Measurements from ENCODE around the gene CYTH1. TPM values are rescaled to one million over a fixed set of nuclear protein-coding genes. Genes with fewer than 3 reads are reported as not detected.

Gene CYTH1
- total RNA-seq, 2 experiments from 2014 or later: 521 to 525 TPM

- Histone ChIP-seq H3K27ac (ENCODE audit: low read depth in 1 of 2, low read length in 2 of 2) (no peak overlapping the region), H3K27me3 (ENCODE audit: control insufficient read depth in 1 of 2, insufficient read depth in 2 of 2, low read length in 2 of 2) (no peaks in the 10 kb centered on the region), H3K9me3 (ENCODE audit: control insufficient read depth in 1 of 2, insufficient read depth in 1 of 2, low read length in 2 of 2) (no peaks in the 10 kb centered on the region), H3K4me1 (ENCODE audit: insufficient read depth, low read length) (no peaks in the 10 kb centered on the region), H3K4me3 (ENCODE audit: low read length) (no peak overlapping the region), H3K36me3 (ENCODE audit: insufficient read depth, low read length) (peaks cover 94% of the 10 kb centered on the region)
- H3K9me3 Mint-ChIP-seq: no peaks in the 10 kb centered on the region
- TF ChIP-seq CTCF (IDR thresholded peaks at IDR 0.05): no peak
- ATAC-seq (ENCODE audit: poor library complexity): peak; percentile 61
- peaks cover 7% of the 10 kb centered on the region for H3K4me1 Mint-ChIP-seq (ENCODE audit: low read depth)
- DNase-seq: peak in 2 of 14 experiments; percentile 34 to 37
- H3K4me3 Mint-ChIP-seq: peak overlapping the region; percentile 54
- CTCF ChIA-PET: interaction anchor here (0.6 to 1.3 kb wide), 5 partner anchors 20 to 155 kb away, joined by 3 to 6 read pairs (median 3); no protein-coding TSS in a partner anchor
- H3K27me3 Mint-ChIP-seq: no peaks in the 10 kb centered on the region
- POLR2A ChIA-PET: no interaction called here
- H3K36me3 Mint-ChIP-seq (ENCODE audit: low read depth): peaks cover 97% of the 10 kb centered on the region
- peak overlapping the region; percentile 71 for H3K27ac Mint-ChIP-seq
- intact Hi-C loops (cut with DNase I, micrococcal nuclease): no loop called here
Measured at GRCh38 chr17:78689029-78689428, 93.0 kb downstream of the CYTH1 start.

DNA sequence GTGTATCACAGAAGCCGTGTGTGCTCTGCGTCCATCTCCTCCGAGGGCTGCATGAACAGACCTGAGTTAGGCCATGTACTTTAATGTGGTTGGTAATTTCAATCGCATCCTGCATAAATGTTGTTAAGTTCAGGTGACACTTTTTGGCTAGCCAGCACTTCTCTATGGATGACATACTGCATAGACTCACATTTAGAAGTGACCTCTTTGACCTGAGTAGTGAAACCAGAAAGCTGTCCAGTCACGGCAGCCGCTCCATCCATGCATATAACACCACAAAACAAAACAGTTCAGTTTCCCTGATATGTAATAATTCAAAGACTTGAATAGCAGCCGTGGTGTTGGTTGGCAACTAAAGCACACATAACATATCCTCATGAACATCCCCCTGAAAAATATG lies 94.1 kb downstream of the CYTH1 start:
- no peak for DNase-seq
- Mint-ChIP-seq H3K4me3 (peak overlapping the region; percentile 16), H3K36me3 (ENCODE audit: low read depth) (peaks cover 97% of the 10 kb centered on the region), H3K4me1 (ENCODE audit: low read depth) (peaks cover 7% of the 10 kb centered on the region), H3K27me3 (no peaks in the 10 kb centered on the region), H3K27ac (peak overlapping the region; percentile 71), H3K9me3 (no peaks in the 10 kb centered on the region)
- intact Hi-C loops (cut with DNase I, micrococcal nuclease): no loop called here
- no peak for ATAC-seq (ENCODE audit: poor library complexity)
- no peak for TF ChIP-seq CTCF (IDR thresholded peaks at IDR 0.05)
- H3K27me3 ChIP-seq (ENCODE audit: control insufficient read depth in 1 of 2, insufficient read depth in 2 of 2, low read length in 2 of 2): no peaks in the 10 kb centered on the region
- H3K9me3 ChIP-seq (ENCODE audit: control insufficient read depth in 1 of 2, insufficient read depth in 1 of 2, low read length in 2 of 2): no peaks in the 10 kb centered on the region
- no peak overlapping the region for H3K27ac ChIP-seq (ENCODE audit: low read depth in 1 of 2, low read length in 2 of 2)
- no peak overlapping the region for H3K4me3 ChIP-seq (ENCODE audit: low read length)
- peaks cover 94% of the 10 kb centered on the region for H3K36me3 ChIP-seq (ENCODE audit: insufficient read depth, low read length)
- ChIA-PET CTCF (interaction anchor here (1.1 kb wide), 1 partner anchor 156 kb away, joined by 3 read pairs; no protein-coding TSS in a partner anchor), POLR2A (no interaction called here)
- H3K4me1 ChIP-seq (ENCODE audit: insufficient read depth, low read length): no peaks in the 10 kb centered on the region

- intact Hi-C loops (cut with DNase I, micrococcal nuclease): no loop called here
- DNase-seq (no peak), ATAC-seq (ENCODE audit: poor library complexity) (no peak)
- POLR2A ChIA-PET: interaction anchor here (0.7 kb wide), 1 partner anchor 1598 kb away, joined by 3 read pairs; no protein-coding TSS in a partner anchor
- no peak overlapping the region for H3K27ac ChIP-seq (ENCODE audit: low read depth in 1 of 2, low read length in 2 of 2)
- H3K36me3 Mint-ChIP-seq (ENCODE audit: low read depth): peaks cover 97% of the 10 kb centered on the region
- H3K27ac Mint-ChIP-seq: peak overlapping the region; percentile 71
- no peak overlapping the region for H3K4me3 ChIP-seq (ENCODE audit: low read length)
- peaks cover 10% of the 10 kb centered on the region for H3K4me1 Mint-ChIP-seq (ENCODE audit: low read depth)
- H3K4me1 ChIP-seq (ENCODE audit: insufficient read depth, low read length): peaks cover 4% of the 10 kb centered on the region
- TF ChIP-seq CTCF (IDR thresholded peaks at IDR 0.05): no peak
- H3K9me3 Mint-ChIP-seq: no peaks in the 10 kb centered on the region
- H3K27me3 ChIP-seq (ENCODE audit: control insufficient read depth in 1 of 2, insufficient read depth in 2 of 2, low read length in 2 of 2): no peaks in the 10 kb centered on the region
- no peaks in the 10 kb centered on the region for H3K27me3 Mint-ChIP-seq
- H3K36me3 ChIP-seq (ENCODE audit: insufficient read depth, low read length): peaks cover 94% of the 10 kb centered on the region
- CTCF ChIA-PET: no interaction called here
- no peaks in the 10 kb centered on the region for H3K9me3 ChIP-seq (ENCODE audit: control insufficient read depth in 1 of 2, insufficient read depth in 1 of 2, low read length in 2 of 2)
- no peak overlapping the region for H3K4me3 Mint-ChIP-seq
Measured at GRCh38 chr17:78687125-78687524, 94.9 kb downstream of the CYTH1 start.

Data from CD4-positive, alpha-beta T cell (primary cell).